KMS-11 (cell line): ENCODE data around the gene PKDCC.

Source experiments
- H2AFZ ChIP-seq: fragments of 200-600 bp; sonication (generic); 2 replicates; pipeline ENCODE4 v1.6.1; 2016; ENCODE audit warnings: antibody characterized with exemption, mixed run types, low read depth
- H3K27ac ChIP-seq: fragments of 200-600 bp; sonication (generic); 2 replicates; pipeline ENCODE4 v1.6.1; 2016; ENCODE audit warnings: mild to moderate bottlenecking, mixed run types
- H3K27me3 ChIP-seq: fragments of 200-600 bp; sonication (generic); 2 replicates; pipeline ENCODE4 v1.6.1; 2017; ENCODE audit warnings: mild to moderate bottlenecking, low read depth, mixed run types, moderate library complexity; ENCODE audit not compliant: insufficient read depth
- H3K36me3 ChIP-seq: fragments of 200-600 bp; sonication (generic); 2 replicates; pipeline ENCODE4 v1.6.1; 2017; ENCODE audit warnings: mild to moderate bottlenecking, mixed run types; ENCODE audit not compliant: insufficient read depth
- H3K4me1 ChIP-seq: fragments of 200-600 bp; sonication (generic); 2 replicates; pipeline ENCODE4 v1.6.1; 2016; ENCODE audit warnings: mild to moderate bottlenecking, low read depth, mixed run types; ENCODE audit not compliant: poor library complexity, severe bottlenecking
- H3K4me2 ChIP-seq: fragments of 200-600 bp; sonication (generic); 2 replicates; pipeline ENCODE4 v1.7.0; 2016; ENCODE audit warnings: mild to moderate bottlenecking, mixed run types
- H3K4me3 ChIP-seq: fragments of 200-600 bp; sonication (generic); IDR thresholded peaks from 2 replicates; pipeline ENCODE4 v1.6.1; 2017; ENCODE audit warnings: low read depth, low read length, mixed read lengths; ENCODE audit not compliant: insufficient read depth
- H3K79me2 ChIP-seq: fragments of 200-600 bp; sonication (generic); 2 replicates; pipeline ENCODE4 v1.6.1; 2016; ENCODE audit warnings: low read depth, mixed run types; ENCODE audit not compliant: insufficient read depth
- H3K9ac ChIP-seq: fragments of 200-600 bp; sonication (generic); 2 replicates; pipeline ENCODE4 v1.6.1; 2016; ENCODE audit warnings: mild to moderate bottlenecking, mixed run types
- H4K20me1 ChIP-seq: fragments of 200-600 bp; sonication (generic); 2 replicates; pipeline ENCODE4 v1.6.1; 2016; ENCODE audit warnings: mild to moderate bottlenecking, mixed run types; ENCODE audit not compliant: insufficient read depth
- TF ChIP-seq, protein P1 (sequence below): fragments of 200-600 bp; sonication (generic); conservative IDR thresholded peaks from 2 replicates; pipeline ENCODE4 v1.6.1; 2017; ENCODE audit warnings: low read depth, mild to moderate bottlenecking, antibody characterized with exemption, low read length, moderate library complexity, mixed read lengths

The PKDCC gene

DNA sequence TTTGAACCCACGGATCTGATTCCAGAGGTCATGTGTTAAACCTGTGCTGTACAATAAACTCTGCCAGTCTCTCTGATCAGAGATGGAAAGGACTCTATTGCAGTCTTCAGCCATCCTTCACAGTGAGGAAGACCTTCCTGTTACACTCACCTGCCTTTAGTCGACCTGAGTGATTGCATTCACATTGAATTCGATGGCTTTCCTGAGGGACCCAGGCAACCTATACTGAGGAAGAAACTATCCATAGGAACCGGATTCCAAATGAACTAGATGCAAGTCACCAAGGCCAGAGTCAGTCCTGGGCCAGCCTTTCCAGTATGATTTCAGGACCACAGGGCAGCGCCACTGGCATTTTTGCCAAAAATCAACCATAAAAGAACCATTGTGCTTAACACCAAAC lies 56.8 kb downstream of the PKDCC start:
- Histone ChIP-seq H3K9ac (peak overlapping the region; percentile 69; the same call in 1 of the 2 replicates), H3K79me2 (peaks cover 11% of the 10 kb centered on the region; the same call in 1 of the 2 replicates), H4K20me1 (no peaks in the 10 kb centered on the region), H3K27me3 (no peaks in the 10 kb centered on the region), H3K4me2 (peak overlapping the region; percentile 93), H3K27ac (peak overlapping the region; percentile 99), H3K4me1 (peaks cover 82% of the 10 kb centered on the region), H3K4me3 (no peak overlapping the region), H3K36me3 (no peaks in the 10 kb centered on the region), H2AFZ (no peak overlapping the region)
- TF ChIP-seq, protein P1, sequence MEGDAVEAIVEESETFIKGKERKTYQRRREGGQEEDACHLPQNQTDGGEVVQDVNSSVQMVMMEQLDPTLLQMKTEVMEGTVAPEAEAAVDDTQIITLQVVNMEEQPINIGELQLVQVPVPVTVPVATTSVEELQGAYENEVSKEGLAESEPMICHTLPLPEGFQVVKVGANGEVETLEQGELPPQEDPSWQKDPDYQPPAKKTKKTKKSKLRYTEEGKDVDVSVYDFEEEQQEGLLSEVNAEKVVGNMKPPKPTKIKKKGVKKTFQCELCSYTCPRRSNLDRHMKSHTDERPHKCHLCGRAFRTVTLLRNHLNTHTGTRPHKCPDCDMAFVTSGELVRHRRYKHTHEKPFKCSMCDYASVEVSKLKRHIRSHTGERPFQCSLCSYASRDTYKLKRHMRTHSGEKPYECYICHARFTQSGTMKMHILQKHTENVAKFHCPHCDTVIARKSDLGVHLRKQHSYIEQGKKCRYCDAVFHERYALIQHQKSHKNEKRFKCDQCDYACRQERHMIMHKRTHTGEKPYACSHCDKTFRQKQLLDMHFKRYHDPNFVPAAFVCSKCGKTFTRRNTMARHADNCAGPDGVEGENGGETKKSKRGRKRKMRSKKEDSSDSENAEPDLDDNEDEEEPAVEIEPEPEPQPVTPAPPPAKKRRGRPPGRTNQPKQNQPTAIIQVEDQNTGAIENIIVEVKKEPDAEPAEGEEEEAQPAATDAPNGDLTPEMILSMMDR, result no peak

DNA sequence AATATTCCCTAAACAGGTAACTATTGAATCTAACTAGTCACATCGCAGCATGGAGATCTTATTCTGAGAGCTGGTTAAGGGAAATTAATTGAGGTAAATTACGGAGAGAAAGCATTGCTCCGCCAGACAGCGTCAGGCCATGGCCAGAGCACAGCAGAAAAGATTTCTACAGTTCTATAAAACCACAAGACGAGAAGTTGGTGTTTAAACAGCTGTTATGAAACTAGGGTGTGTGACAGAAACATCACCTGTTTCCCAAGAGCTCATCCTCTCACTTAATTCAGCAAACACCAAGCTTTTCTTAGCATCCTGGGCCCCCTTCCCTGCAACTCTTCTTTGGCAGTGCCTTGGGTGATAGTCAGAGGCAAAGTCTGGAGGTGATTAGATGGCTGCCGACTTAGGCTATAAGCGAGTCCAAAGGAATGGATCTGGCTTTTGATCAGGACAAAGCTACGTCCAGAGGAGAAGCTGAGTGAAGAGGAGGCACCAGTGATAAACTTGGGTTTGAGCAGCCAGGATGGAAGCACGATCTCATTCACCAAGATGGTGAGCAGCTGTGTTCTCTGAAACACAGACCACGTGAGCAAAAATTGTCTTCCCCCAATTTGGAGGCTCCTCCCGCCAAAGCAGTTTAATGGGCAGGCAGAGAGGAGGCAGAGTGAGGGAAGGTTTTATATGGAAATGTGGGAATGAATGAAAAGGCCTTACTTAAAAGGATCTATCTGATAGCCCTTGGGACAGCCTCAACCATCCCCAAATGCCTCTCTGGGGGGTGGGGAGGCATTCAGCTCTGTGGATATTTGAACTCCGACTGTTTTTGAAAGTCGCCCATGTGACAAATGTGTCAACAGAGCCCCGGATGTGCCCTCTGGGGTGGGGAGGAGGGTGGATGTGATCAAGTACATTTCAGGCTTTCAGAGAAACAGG lies 57.8 kb downstream of the PKDCC start:
- H3K4me2 ChIP-seq, result peak overlapping the region; percentile 93
- TF ChIP-seq, protein P1, result no peak

DNA sequence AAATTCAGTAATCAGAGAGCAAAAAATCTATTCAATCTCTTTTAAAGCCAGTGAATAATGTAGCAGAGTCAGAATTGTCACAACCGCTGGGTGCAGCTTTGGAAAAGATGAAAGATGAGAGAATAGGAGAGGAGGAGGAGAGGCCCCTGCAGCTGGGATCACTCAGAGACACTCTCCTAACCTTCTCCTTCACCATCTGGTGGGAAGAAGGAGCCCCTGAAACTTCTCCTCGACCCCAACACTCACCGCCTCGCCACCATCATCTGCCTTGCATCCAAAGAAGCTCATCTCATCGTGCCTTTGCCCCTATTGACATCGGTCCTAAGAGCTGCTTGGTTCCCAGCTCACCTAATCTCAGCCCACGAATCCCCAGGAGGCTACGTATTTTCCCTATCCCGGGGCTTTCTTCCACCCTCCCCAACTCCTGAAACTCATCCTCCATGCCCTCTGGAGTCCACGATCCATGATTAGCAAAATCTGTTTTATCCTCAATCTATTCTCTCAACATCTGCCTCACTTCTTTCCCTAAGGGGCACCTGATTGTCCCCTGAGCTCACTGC lies 58.5 kb downstream of the PKDCC start:
- H2AFZ ChIP-seq, result peak overlapping the region; percentile 33; the same call in 1 of the 2 replicates
- H4K20me1 ChIP-seq, result no peaks in the 10 kb centered on the region
- no peaks in the 10 kb centered on the region for H3K36me3 ChIP-seq
- TF ChIP-seq, protein P1, result no peak
- H3K27ac ChIP-seq, result peak overlapping the region; percentile 99
- peak overlapping the region; percentile 69 for H3K9ac ChIP-seq
- peak overlapping the region; percentile 93 for H3K4me2 ChIP-seq
- H3K27me3 ChIP-seq, result no peaks in the 10 kb centered on the region
- peaks cover 11% of the 10 kb centered on the region; the same call in 1 of the 2 replicates for H3K79me2 ChIP-seq
- peaks cover 76% of the 10 kb centered on the region for H3K4me1 ChIP-seq
- H3K4me3 ChIP-seq, result peak overlapping the region; percentile 63

More for the DNA sequence above, 57.8 kb downstream of the PKDCC start:
- Histone ChIP-seq H3K36me3 (no peaks in the 10 kb centered on the region), H3K4me3 (peak overlapping the region; percentile 63), H3K27ac (peak overlapping the region; percentile 99), H4K20me1 (no peaks in the 10 kb centered on the region), H3K4me1 (peaks cover 81% of the 10 kb centered on the region), H3K79me2 (peaks cover 11% of the 10 kb centered on the region; the same call in 1 of the 2 replicates), H2AFZ (peak overlapping the region; percentile 33), H3K27me3 (no peaks in the 10 kb centered on the region), H3K9ac (peak overlapping the region; percentile 69)

DNA sequence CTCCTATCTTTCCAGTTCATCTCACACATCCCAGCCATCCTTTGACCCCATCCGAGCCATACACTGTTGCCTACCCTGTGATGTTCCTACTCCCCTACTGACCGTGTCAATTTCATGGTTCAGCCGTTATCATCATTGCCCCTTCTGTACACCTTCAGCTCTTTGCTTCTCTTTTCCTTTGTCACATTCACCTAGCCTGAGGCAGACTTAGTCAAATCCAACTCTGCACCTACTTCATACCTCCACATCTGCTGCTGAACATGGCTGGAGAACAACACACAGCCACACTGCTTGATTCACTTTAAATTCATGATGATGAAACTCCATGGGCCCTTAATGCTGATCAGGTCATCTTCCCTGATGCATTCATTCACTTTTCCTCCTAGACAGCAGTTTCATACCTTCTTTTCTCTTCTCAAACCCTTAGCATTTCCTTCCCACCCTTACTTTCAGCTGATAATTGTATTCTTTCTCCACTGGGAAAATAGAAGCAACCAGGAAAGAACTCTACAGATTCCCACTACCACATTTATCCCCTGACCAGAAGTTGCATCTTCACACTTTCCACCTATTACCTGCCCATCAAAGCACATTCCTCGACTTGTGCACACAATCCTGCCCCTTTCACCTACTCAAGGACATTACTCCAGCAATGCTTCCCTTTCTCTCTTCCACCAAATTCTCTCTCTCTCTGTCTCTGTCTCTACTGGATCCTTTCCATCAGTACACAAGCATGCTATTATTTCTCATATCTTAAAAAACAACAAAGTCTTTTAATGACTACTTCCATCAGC lies 59.6 kb downstream of the PKDCC start:
- Histone ChIP-seq H2AFZ (no peak overlapping the region), H3K36me3 (no peaks in the 10 kb centered on the region), H4K20me1 (no peaks in the 10 kb centered on the region), H3K4me1 (peaks cover 76% of the 10 kb centered on the region), H3K4me2 (peak overlapping the region; percentile 93), H3K27me3 (no peaks in the 10 kb centered on the region), H3K79me2 (peaks cover 11% of the 10 kb centered on the region; the same call in 1 of the 2 replicates), H3K4me3 (no peak overlapping the region), H3K9ac (no peak overlapping the region), H3K27ac (peak overlapping the region; percentile 99)
- TF ChIP-seq, protein P1, result no peak
